22Rv1 (cell line): Measurements from ENCODE around the gene DDX23.

Source experiments
- CTCF ChIP-seq: fragments of 450-650 bp; IDR thresholded peaks from 2 replicates; pipeline ENCODE4 v1.5.1; 2017; ENCODE audit warnings: mild to moderate bottlenecking
- ZFX ChIP-seq: fragments of 450-650 bp; IDR thresholded peaks from 2 replicates; pipeline ENCODE4 v1.6.1; 2017; ENCODE audit warnings: antibody characterized with exemption, borderline replicate concordance

GRCh38 chr12:48788524-48788853 lies 63.5 kb downstream of the DDX23 start:
- no peak for TF ChIP-seq CTCF
- TF ChIP-seq ZFX: no peak
